Thyroid gland (tissue), 4 donors: ENCODE data around the gene HLCS.

ENCODE experiments used
- CTCF ChIP-seq, 6 experiments: fragments of 200-600 bp in 3 of 6; fragments of 450-650 bp in 3 of 6; sonication (generic) in 3 of 6; IDR thresholded peaks; one replicate each; pipeline ENCODE4 v1.5.1; 2016 to 2019; ENCODE audit warnings: antibody characterized with exemption in 6 of 6, mild to moderate bottlenecking in 2 of 6, inconsistent platforms in 1 of 6, moderate library complexity in 1 of 6
- POLR2A ChIP-seq, 2 donors: fragments of 450-650 bp; IDR thresholded peaks; one replicate each; pipeline ENCODE4 v1.6.1; 2017; ENCODE audit warnings: antibody characterized with exemption in 2 of 2, mild to moderate bottlenecking in 2 of 2, moderate library complexity in 1 of 2

DNA sequence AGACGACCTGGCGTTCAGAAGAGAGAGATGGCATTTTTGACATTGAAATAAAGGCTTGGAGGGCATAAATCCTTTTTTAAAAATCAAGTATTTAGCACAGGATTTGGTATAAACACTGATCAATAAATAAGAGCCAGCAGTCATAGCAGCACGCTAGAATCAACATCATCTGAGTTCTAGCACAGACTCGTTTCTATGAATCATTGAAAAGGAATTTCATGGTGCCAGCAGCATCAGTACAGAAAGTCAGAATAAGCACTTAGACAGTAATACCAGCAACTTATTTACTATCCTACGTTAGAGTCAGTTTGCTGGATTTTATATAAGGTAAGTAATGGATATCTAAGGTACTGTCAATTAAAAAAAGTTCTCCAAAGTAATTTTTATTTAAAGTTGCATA lies 119.3 kb downstream of the HLCS start:
- TF ChIP-seq CTCF (IDR thresholded peaks at IDR 0.05), result no peak
- no peak for TF ChIP-seq POLR2A (IDR thresholded peaks at IDR 0.05)
